ENCODE results near the gene FBXL2.

DNA sequence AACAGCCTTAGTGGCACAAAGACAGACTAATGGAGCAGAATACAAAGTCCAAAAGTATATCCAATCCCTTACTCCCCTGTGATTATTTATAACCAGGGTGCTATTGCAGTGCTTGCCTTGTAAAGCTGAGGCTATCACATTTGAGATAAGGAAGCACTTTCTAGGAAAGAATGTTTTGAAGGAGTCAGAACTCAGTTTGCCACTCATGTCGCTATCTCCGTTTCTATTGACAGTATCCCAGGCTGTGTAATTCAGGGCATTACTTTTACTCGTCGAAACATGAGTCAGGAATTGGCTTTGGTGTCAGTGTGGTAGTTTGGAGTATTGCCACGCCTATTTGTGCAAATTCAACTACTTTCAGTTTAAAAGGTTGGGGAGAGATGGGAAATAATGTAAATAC, 78.4 kb downstream of the FBXL2 start:
- TF ChIP-seq POLR2A (IDR thresholded peaks at IDR 0.05) (no peak), CTCF (IDR thresholded peaks at IDR 0.05) (no peak)

All from suprapubic skin (tissue), 3 donors.